Psoas muscle (tissue), 8 donors: Measurements from ENCODE around the gene FARP1. TPM values are rescaled to one million over a fixed set of nuclear protein-coding genes. Genes with fewer than 3 reads are reported as not detected.

ENCODE experiments used
- ATAC-seq, 4 donors: fragments of 200-7000 bp; cut with Tn5 transposase; one replicate each; pipeline ENCODE4 v1.9.1; 2020; ENCODE audit warnings: moderate library complexity in 3 of 4, mild to moderate bottlenecking in 2 of 4
- DNase-seq, 2 donors: peaks; one replicate each; pipeline ENCODE4 v3.0.0-alpha.2; 2020
- H3K27ac ChIP-seq: fragments of 200-600 bp; one replicate; pipeline ENCODE4 v1.8.0; 2022
- H3K27me3 ChIP-seq, 3 donors: fragments of 200-600 bp in 1 of 3; one replicate each; pipeline versions ENCODE4 v1.6.1 to v1.8.0; 2013 to 2022; ENCODE audit warnings: low read length in 2 of 3, mild to moderate bottlenecking in 2 of 3, moderate library complexity in 1 of 3; ENCODE audit not compliant: insufficient read depth in 3 of 3
- H3K36me3 ChIP-seq, 2 donors: fragments of 200-600 bp in 1 of 2; one replicate each; pipeline versions ENCODE4 v1.6.1 to v1.8.0; 2013 to 2022; ENCODE audit warnings: low read depth in 1 of 2, mild to moderate bottlenecking in 1 of 2, moderate library complexity in 1 of 2; ENCODE audit not compliant: insufficient read depth in 1 of 2
- H3K4me1 ChIP-seq: fragments of 200-600 bp; one replicate; pipeline ENCODE4 v1.8.0; 2022
- H3K4me3 ChIP-seq: fragments of 200-600 bp; one replicate; pipeline ENCODE4 v1.8.0; 2022; ENCODE audit warnings: mild to moderate bottlenecking
- H3K9me3 ChIP-seq: fragments of 200-600 bp; one replicate; pipeline ENCODE4 v1.8.0; 2022
- WGBS, 3 donors: extraction: QIAGEN DNeasy Blood & Tissue Kit; methylation state at CpG; one replicate each; pipeline versions ENCODE4 v1.1.6 to v1.1.7; 2013; 5-methylcytosine and 5-hydroxymethylcytosine counted together
- intact Hi-C, 2 donors: fragments of 100-400 bp; cut with DNase I; formaldehyde crosslinking; loops; one replicate each; pipeline versions ENCODE4 v1.11.0 to v1.14.2; 2022
- polyA plus RNA-seq, 3 donors: library from polyadenylated mRNA; stranded (reverse); fragments of 200-250 nt; gene quantifications; one replicate each; pipeline ENCODE4 v1.2.3, GENCODE V29; 2013
- total RNA-seq, 4 donors: library from RNA; stranded (reverse); fragmentation: NEBNext Ultra II Directional in 2 of 4; extraction: Animal tissue kit (Norgen Biotek cat#: 25700) in 2 of 4; gene quantifications; one replicate each; pipeline versions ENCODE4 v1.2.1 to v1.2.4, GENCODE V29; 2021 to 2023
- TF ChIP-seq, protein P1 (sequence below): fragments of 200-600 bp; IDR thresholded peaks from one replicate; pipeline ENCODE4 v1.8.0; 2022; ENCODE audit warnings: antibody characterized with exemption
- donor health status: healthy with polysubstance abuse.
- donor health status: DM: no; HTN: no; CAD: no; lungs with moderate emphysema.
- donor health status: Bipolar disorder and iron deficiency.
- donor health status: healthy.
- donor health status: DM: yes; HTN: yes; CAD: no.
- donor health status: DM: no; HTN: no; CAD: no.
- donor health status: DM: no; HTN: no; CAD: no.
- donor health status: DM: yes; HTN: yes; CAD: no.

Gene FARP1
- total and polyA plus RNA-seq, 7 donors = 5.7 to 19.4 (median 9.2) TPM

DNA sequence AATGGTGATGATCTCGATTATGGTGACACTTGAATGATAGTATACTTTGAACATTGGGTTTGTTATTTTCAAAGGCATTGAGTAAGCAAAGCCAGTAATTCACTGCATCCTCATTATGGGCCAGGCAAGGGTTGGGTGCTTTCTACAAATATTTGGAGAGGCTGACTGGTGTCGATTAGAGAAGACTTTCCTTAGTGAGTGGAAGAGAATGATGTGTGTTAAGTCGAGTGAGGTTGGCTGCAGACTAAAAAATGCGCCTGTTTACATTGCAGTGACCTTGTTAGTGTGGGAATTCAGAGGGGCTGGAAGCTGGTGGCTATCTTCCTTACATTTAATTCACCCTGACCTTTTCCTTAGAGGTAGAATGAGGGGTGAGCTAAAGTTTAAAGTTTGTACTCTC is 56.6 kb downstream of the FARP1 start:
- WGBS, 3 donors = 43 to 48% (median 48%) methylated on average over 4 of the region's 4 CpGs
- TF ChIP-seq, protein P1, sequence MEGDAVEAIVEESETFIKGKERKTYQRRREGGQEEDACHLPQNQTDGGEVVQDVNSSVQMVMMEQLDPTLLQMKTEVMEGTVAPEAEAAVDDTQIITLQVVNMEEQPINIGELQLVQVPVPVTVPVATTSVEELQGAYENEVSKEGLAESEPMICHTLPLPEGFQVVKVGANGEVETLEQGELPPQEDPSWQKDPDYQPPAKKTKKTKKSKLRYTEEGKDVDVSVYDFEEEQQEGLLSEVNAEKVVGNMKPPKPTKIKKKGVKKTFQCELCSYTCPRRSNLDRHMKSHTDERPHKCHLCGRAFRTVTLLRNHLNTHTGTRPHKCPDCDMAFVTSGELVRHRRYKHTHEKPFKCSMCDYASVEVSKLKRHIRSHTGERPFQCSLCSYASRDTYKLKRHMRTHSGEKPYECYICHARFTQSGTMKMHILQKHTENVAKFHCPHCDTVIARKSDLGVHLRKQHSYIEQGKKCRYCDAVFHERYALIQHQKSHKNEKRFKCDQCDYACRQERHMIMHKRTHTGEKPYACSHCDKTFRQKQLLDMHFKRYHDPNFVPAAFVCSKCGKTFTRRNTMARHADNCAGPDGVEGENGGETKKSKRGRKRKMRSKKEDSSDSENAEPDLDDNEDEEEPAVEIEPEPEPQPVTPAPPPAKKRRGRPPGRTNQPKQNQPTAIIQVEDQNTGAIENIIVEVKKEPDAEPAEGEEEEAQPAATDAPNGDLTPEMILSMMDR = no peak
- no peak overlapping the region for H3K27ac ChIP-seq

DNA sequence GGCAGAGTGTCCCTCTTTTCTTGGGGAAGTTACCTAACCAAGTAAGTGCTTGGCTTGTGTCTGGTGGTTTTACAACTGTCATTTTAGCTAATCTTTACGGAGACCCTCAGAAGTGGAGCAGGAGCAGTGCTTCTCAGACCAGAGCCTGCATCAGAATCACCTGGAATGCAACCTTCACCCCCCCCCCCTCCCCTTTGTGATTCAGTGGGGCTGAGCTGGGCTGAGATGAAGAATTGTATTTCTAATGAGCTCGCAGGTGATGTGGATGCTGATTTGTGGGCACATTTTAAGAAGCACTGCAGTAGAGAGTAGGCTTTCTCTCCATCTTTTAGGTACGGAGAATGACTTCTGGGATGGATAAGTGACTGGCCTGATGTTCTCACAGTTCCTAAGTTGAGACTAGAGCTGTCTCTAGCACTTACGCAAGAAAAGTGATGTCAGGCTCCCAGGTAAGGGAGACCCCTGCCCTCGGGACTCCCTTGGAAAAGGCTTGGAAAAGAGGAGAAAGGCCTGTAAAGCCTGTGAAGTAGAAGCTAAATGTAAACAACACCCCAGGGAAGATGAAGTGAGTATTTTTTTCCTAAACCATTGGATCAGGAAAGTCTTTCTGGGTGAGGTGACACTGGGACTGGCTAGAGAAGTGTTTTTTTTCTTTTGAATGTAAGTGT is 57.5 kb downstream of the FARP1 start:
- DNase-seq (no peak), ATAC-seq (no peak)
- intact Hi-C loops = no loop called here
- H3K27me3 ChIP-seq = peaks cover 0 to 2% (median 0%) of the 10 kb centered on the region in 3 donors
- TF ChIP-seq, protein P1 = no peak
- no peaks in the 10 kb centered on the region for H3K4me1 ChIP-seq
- peaks cover 5% of the 10 kb centered on the region for H3K9me3 ChIP-seq
- 86 to 88% (median 88%) methylated on average over 5 of the region's 5 CpGs for WGBS, 3 donors
- no peaks in the 10 kb centered on the region for H3K36me3 ChIP-seq
- no peak overlapping the region for H3K4me3 ChIP-seq
- no peak overlapping the region for H3K27ac ChIP-seq

More for the DNA sequence above, 56.6 kb downstream of the FARP1 start:
- no peak for ATAC-seq
- Histone ChIP-seq H3K36me3 (no peaks in the 10 kb centered on the region), H3K9me3 (no peaks in the 10 kb centered on the region), H3K4me1 (no peaks in the 10 kb centered on the region), H3K4me3 (no peak overlapping the region), H3K27me3 (peaks cover 0 to under 1% (median 0%) of the 10 kb centered on the region in 3 donors)
- DNase-seq = no peak
- intact Hi-C loops = no loop called here

DNA sequence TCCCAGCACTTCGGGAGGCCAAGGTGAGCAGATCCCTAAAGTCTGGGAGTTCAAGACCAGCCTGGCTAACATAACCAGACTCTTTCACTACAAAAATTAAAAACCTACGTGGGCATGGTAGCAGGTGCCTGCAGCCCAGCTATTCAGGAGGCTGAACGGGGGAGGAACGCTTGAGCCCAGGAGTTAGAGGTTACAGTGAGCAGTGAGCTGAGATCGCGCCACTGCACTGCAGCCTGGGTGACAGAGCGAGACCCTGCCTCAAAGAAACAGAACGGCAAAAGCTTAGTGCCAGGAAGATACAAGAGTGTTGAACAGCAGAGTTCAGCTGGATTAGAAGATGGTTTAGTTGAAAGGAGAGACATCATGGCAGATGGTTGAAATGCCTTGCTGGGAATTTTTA is 58.3 kb downstream of the FARP1 start:
- TF ChIP-seq, protein P1 = no peak
- 88 to 90% (median 90%) methylated on average over 8 of the region's 8 CpGs for WGBS, 3 donors
- H3K27ac ChIP-seq = no peak overlapping the region
- H3K9me3 ChIP-seq = peaks cover 12% of the 10 kb centered on the region
- no peak overlapping the region for H3K4me3 ChIP-seq
- intact Hi-C loops = no loop called here
- no peaks in the 10 kb centered on the region for H3K4me1 ChIP-seq
- ATAC-seq (no peak), DNase-seq (no peak)
- no peaks in the 10 kb centered on the region for H3K36me3 ChIP-seq
- H3K27me3 ChIP-seq = peaks cover 0 to 2% (median 0%) of the 10 kb centered on the region in 3 donors

DNA sequence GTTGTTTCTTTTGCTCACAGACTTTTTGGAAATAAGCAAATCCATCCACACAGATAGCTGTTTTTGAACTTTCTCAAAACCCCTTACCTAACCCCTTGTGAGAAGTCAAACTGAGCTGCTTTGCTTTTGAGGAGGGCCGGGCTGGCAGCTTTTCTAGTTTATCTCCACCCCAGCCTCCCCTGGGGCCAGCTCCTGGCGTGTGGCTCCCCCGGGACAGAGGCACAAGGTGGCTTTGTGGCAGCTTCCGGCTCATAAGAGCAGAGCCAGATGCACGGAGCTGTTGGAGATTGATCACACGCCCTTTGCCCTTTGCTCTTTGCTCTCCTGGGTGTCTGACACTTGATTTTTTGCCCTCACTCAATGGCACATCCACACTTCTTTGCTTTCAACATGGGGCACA is 59.1 kb downstream of the FARP1 start:
- Histone ChIP-seq H3K4me3 (no peak overlapping the region), H3K4me1 (no peaks in the 10 kb centered on the region), H3K36me3 (no peaks in the 10 kb centered on the region), H3K27me3 (peaks cover 0 to 2% (median 0%) of the 10 kb centered on the region in 3 donors), H3K9me3 (peaks cover 15% of the 10 kb centered on the region), H3K27ac (no peak overlapping the region)
- intact Hi-C loops = no loop called here
- DNase-seq = no peak
- TF ChIP-seq, protein P1 = no peak
- 74 to 77% (median 75%) methylated on average over 6 of the region's 6 CpGs for WGBS, 3 donors
- ATAC-seq = no peak
